Right ventricle myocardium inferior (tissue), 1 donor: Measurements from ENCODE around the gene NEB. TPM values are rescaled to one million over a fixed set of nuclear protein-coding genes. Genes with fewer than 3 reads are reported as not detected.

ENCODE experiments used
- ATAC-seq: fragments of 200-7000 bp; cut with Tn5 transposase; one replicate; pipeline ENCODE4 v1.9.1; 2020; ENCODE audit warnings: mild to moderate bottlenecking, moderate library complexity
- DNase-seq: peaks from one replicate; pipeline ENCODE4 v3.0.0; 2021; ENCODE audit errors: missing footprints
- intact Hi-C: fragments of 100-400 bp; cut with DNase I; formaldehyde crosslinking; loops from one replicate; pipeline ENCODE4 v1.11.0; 2022
- total RNA-seq: library from RNA; stranded (reverse); fragmentation: NEBNext Ultra II Directional; extraction: Animal tissue kit (Norgen Biotek cat#: 25700); gene quantifications from one replicate; pipeline ENCODE4 v1.2.1, GENCODE V29; 2021
- donor health status: DM: no; HTN: yes; CAD: no; lungs with severe emphysema.

NEB gene
- total RNA-seq, 1 donor from 2014 or later = 0.87 TPM

DNA sequence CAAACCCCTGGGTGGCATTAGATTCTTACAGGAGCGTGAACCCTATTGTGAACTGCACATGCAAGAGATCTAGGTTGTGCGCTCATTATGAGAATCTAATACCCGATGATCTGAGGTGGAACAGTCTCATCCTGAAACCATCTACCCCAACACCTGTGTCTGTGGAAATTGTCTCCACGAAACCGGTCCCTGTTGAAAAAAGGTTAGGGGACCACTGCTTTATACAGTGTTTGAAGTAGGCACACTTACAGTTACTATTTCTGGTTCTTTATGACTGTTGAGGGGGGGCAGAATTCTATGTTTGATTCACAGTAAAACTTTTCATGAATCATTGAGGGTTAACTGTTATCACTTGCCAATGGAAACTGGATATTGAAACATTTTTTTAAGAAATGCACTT lies 252.5 kb downstream of the NEB start:
- no peak for ATAC-seq
- intact Hi-C loops = no loop called here
- no peak for DNase-seq

DNA sequence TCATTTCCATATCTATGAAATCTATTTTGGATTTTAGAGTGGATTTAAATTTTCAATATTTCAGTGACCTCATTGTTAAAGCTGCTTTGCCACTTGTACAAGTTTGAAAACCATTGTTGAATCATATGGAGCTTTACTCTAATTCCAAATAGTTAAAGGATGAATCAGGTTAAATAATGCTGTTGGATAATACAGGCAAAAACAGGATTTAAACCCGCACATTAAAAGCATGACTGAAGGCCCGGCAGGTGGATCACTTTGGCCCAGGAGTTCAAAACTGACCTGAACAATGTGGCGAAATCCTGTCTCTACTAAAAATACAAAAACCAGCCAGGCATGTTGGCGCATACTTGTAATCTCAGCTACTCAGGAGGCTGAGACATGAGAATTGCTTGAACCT lies 256.3 kb downstream of the NEB start:
- ATAC-seq (no peak), DNase-seq (no peak)
- intact Hi-C loops = no loop called here

DNA sequence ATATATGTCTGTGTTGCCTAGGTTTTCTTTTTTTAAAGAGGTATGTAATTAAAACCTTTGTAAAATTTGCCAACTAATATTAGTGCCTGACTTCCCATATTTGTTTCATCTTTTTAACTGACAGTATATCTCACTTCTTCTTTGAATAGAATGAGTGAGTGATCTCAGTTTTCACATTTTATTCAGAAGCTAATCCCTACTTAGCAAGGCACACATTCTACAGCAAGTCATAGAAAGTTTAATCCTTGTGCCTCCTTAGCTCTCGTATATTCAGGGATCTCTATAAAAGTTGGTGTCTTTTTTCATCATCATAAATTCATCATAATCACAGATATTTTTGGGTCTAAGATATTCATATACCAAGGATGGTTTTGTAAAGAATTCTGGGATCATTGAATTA lies 258.0 kb downstream of the NEB start:
- no peak for ATAC-seq
- DNase-seq = no peak
- intact Hi-C loops = no loop called here

- intact Hi-C loops = no loop called here
- no peak for DNase-seq
- ATAC-seq = no peak
Measured at GRCh38 chr2:151475071-151475470, 259.2 kb downstream of the NEB start.

DNA sequence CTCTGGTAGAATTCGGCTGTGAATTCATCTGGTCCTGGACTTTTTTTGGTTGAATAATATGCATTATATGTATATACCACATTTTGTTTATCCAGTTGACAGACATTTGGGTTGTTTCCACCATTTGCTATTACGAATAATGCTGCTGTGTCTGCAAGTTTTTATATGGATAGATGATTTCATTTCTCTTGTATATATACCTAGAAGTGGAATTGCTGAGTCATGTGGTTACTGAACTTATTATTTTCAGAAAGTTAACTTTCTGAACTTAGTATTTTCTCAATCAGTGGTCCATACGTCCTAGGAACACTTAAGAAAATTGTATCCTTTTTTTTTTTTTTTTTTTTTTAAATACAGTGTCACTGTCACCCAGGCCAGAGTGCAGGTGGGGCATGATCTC lies 261.3 kb downstream of the NEB start:
- no peak for DNase-seq
- intact Hi-C loops = no loop called here
- no peak for ATAC-seq

GRCh38 chr2:151470556-151470955 lies 263.7 kb downstream of the NEB start:
- no peak for DNase-seq
- intact Hi-C loops = no loop called here
- no peak for ATAC-seq

- DNase-seq = no peak
- intact Hi-C loops = no loop called here
- ATAC-seq = no peak
Measured at GRCh38 chr2:151465771-151466170, 268.5 kb downstream of the NEB start.

DNA sequence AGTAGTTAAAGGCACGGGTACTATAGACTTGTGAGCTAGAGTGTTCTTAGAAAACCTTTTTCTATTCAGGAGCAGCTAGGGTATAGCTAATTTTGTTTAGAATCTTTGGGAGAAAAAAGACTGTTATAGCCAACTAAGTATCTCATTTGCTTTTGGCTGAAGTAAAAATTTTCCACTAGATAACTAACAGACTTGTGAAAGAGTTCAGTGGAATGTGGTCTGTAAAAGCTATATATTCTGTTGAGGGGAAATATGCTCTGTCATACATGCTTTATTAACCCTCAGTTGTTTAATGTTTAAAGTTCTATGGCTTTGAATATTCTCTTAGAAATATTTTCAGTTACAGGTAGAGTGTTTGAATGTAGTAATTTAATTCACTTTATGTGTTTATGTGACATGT lies 274.9 kb downstream of the NEB start:
- intact Hi-C loops = no loop called here
- DNase-seq (no peak), ATAC-seq (no peak)

DNA sequence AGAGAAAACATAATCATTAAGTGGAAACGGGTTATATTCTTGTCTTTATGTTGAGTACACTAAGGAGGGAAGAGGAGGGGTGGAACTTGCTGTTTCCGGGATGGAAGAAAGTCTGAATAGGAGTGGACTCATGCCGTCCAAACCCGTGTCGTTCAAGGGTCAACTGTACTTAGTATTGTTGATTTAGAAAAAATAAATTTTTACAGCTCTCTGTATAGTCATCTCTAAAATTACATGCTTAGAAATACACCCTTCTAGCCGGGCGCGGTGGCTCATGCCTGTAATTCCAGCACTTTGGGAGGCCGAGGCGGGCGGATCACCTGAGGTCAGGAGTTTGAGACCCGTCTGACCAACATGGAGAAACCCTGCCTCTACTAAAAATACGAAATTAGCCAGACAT lies 295.1 kb downstream of the NEB start:
- ATAC-seq (no peak), DNase-seq (no peak)
- intact Hi-C loops = no loop called here

DNA sequence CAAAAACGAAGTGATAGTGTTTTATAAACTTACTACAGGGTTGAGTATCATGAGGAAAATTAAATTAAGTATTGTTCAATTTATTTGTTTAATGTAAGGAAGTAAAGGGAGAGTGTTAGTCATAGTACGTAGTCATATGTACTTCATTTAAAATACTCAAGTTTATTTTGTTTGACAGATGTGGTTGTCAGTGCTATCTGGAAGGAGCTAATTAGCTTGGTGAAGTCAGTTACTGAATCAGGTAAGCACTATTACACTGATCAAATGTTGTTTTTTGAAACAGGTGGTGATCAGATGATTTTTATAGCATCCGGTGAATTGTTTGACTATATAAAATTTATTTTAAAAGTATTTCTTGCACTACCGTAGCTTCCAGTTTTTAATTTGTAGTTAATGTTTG lies 295.8 kb downstream of the NEB start:
- intact Hi-C loops = no loop called here
- ATAC-seq (no peak), DNase-seq (no peak)

DNA sequence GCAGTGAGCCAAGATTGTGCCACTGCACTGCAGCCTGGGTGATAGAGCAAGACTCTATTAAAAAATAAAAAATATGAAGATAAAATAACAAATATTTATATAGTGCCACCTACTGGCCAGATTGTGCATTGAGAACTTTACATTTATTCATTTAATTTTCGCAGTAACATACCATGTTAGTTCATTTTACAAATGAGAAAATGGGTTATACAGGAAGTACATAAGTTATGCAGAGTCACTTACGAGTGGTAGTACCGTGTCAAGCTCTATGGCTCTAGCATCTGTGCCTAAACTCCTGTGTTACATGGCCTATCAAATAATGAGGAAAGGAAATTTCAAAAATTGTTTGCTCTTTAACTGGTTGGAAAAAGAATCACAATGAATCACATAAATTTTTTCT lies 296.6 kb downstream of the NEB start:
- DNase-seq = no peak
- intact Hi-C loops = no loop called here
- ATAC-seq = no peak

Other genes with a start within 250 kb of the NEB start
- gene ARL5A, start 93.9 kb upstream of the NEB start, total RNA-seq = 47.9 TPM